Right atrium auricular region (tissue), 2 donors: ENCODE data around the gene MAGI1. TPM values are rescaled to one million over a fixed set of nuclear protein-coding genes. Genes with fewer than 3 reads are reported as not detected.

Experiments
- DNase-seq: peaks from one replicate; pipeline ENCODE4 v3.0.0-alpha.2; 2019; ENCODE audit warnings: low spot score
- H3K27ac ChIP-seq, 2 donors: fragments of 200-600 bp; sonication (generic); 1 replicate in 1 of 2; 2 replicates in 1 of 2; pipeline ENCODE4 v1.5.1; 2016 to 2019
- H3K27me3 ChIP-seq, 2 donors: fragments of 200-600 bp; sonication (generic); one replicate each; pipeline versions ENCODE4 v1.5.1 to v1.6.0; 2017 to 2019
- H3K36me3 ChIP-seq: fragments of 200-600 bp; sonication (generic); one replicate; pipeline ENCODE4 v1.5.1; 2016
- H3K4me1 ChIP-seq, 2 donors: fragments of 200-600 bp; sonication (generic); one replicate each; pipeline versions ENCODE4 v1.5.1 to v1.6.0; 2017 to 2019
- H3K4me3 ChIP-seq, 2 donors: fragments of 200-600 bp; sonication (generic); 1 replicate in 1 of 2; 2 replicates in 1 of 2; pipeline ENCODE4 v1.5.1; 2017 to 2019; ENCODE audit warnings: mild to moderate bottlenecking in 1 of 2, moderate library complexity in 1 of 2
- H3K9me3 ChIP-seq, 2 donors: fragments of 200-600 bp; sonication (generic); one replicate each; pipeline ENCODE4 v1.5.1; 2019
- CTCF ChIP-seq, 2 donors: fragments of 200-600 bp; sonication (generic); IDR thresholded peaks; one replicate each; pipeline ENCODE4 v1.5.1; 2019; ENCODE audit warnings: antibody characterized with exemption in 2 of 2
- total RNA-seq, 2 donors: library from RNA; depleted of rRNA; stranded (reverse); fragments of >200 nt; gene quantifications; one replicate each; pipeline ENCODE4 v1.1.0, GENCODE V29; 2016

MAGI1 gene
- total RNA-seq, 2 donors from 2014 or later: 28.5 to 34.8 TPM

DNA sequence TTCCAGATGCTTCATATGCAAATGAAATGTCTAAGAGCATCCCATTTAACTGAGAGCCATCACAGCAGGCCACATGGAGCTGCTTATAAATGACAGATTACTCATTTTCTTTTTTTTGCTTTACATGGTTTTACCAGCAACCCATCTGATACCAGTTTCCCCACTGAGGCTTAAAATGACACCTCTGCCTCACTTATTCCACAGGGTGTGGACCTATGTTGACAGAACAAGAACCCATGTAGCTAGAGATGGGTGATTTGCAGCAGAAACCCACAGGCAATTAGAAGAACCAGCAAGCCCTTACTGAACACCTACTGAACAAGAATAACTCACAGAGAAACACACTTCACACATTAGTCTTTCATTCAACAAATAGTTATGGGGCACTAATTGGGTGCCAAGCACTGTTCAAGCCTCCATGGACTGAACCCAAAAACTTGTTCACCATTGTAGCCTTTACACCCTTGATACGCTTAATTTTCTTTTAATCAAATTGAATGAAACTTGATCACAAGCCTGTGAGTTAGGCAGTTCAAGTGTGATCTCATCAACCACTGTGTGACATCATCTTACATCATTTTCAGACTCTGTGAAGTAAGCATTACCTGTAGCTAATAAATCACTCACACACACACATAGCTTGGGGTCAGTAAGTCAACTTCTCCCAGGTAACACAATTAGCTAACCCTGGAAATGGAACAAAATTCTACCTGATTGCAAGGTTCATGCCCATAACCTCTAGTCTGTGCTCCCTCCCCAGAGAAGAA is 45.4 kb downstream of the MAGI1 start:
- no peak for DNase-seq
- no peak for TF ChIP-seq CTCF (IDR thresholded peaks at IDR 0.05)
- Histone ChIP-seq H3K4me1 (peaks cover 0 to 32% of the 10 kb centered on the region in 2 donors), H3K9me3 (no peaks in the 10 kb centered on the region), H3K27me3 (no peaks in the 10 kb centered on the region), H3K36me3 (no peaks in the 10 kb centered on the region), H3K4me3 (no peak overlapping the region), H3K27ac (no peak overlapping the region)

DNA sequence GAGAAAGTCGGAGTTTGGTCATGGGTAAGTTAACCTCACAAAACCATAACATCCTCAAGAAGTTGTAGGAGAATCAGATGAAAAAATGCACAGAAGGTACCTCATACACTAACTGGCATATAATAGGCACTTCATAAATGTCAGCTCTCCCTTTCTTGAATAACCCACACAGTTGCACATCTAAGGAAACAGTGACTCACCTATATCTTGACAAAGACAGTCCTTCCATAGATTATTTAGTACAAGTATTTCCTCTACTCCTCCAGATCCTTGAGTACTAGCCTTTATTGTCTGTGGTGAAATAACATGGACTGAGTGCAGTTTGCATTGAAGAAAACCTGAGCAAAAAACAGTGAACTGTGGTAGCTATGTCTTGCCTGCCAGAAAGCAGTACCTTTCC is 46.6 kb downstream of the MAGI1 start:
- Histone ChIP-seq H3K27ac (no peak overlapping the region), H3K4me1 (peaks cover 0 to 32% of the 10 kb centered on the region in 2 donors), H3K27me3 (no peaks in the 10 kb centered on the region), H3K4me3 (no peak overlapping the region), H3K9me3 (no peaks in the 10 kb centered on the region), H3K36me3 (no peaks in the 10 kb centered on the region)
- DNase-seq: no peak
- TF ChIP-seq CTCF (IDR thresholded peaks at IDR 0.05): no peak

GRCh38 chr3:65988411-65989180 is 50.1 kb downstream of the MAGI1 start:
- H3K27ac ChIP-seq: no peak overlapping the region
- no peaks in the 10 kb centered on the region for H3K9me3 ChIP-seq
- peaks cover 0 to 22% of the 10 kb centered on the region in 2 donors for H3K4me1 ChIP-seq

DNA sequence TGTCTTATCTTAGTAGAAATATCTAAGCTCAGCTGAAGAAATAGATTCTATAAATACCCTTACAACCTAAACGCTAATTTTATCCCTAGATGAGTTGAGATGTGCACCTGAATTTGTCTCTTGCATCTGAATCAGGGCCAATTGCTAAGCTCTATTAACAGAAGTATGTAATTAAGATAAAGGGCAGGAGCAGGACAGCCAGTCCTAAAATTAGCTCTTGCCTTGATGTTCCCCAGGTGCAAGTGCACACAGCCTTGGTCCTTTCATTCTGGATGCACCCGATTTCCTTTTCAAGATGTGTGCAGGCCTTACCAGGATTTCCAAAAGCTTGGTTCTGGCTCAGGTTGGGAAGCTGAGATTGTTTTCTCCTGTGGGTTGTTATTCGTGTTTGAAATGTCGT is 52.4 kb downstream of the MAGI1 start:
- no peaks in the 10 kb centered on the region for H3K9me3 ChIP-seq
- peaks cover 0 to 22% of the 10 kb centered on the region in 2 donors for H3K4me1 ChIP-seq
- no peak overlapping the region for H3K4me3 ChIP-seq
- no peaks in the 10 kb centered on the region for H3K36me3 ChIP-seq
- H3K27ac ChIP-seq: no peak overlapping the region
- H3K27me3 ChIP-seq: no peaks in the 10 kb centered on the region
- no peak for TF ChIP-seq CTCF (IDR thresholded peaks at IDR 0.05)
- no peak for DNase-seq

More at GRCh38 chr3:65988411-65989180, 50.1 kb downstream of the MAGI1 start:
- Histone ChIP-seq H3K27me3 (no peaks in the 10 kb centered on the region), H3K4me3 (no peak overlapping the region), H3K36me3 (no peaks in the 10 kb centered on the region)
- DNase-seq: no peak
- TF ChIP-seq CTCF (IDR thresholded peaks at IDR 0.05): no peak

GRCh38 chr3:65984975-65985374 is 53.7 kb downstream of the MAGI1 start:
- H3K27ac ChIP-seq: peak overlapping the region in 1 of 2 donors; percentile 33
- no peak for TF ChIP-seq CTCF (IDR thresholded peaks at IDR 0.05)
- H3K9me3 ChIP-seq: no peaks in the 10 kb centered on the region
- no peaks in the 10 kb centered on the region for H3K27me3 ChIP-seq
- peaks cover 0 to 22% of the 10 kb centered on the region in 2 donors for H3K4me1 ChIP-seq
- H3K36me3 ChIP-seq: no peaks in the 10 kb centered on the region
- DNase-seq: no peak
- H3K4me3 ChIP-seq: no peak overlapping the region
